SK-N-SH treated with all-trans-retinoic acid at 6 μM for 48 hours (cell line): ENCODE results near the gene ZNF844.

ENCODE experiments used
- ATAC-seq: fragments of 200-7000 bp; cut with Tn5 transposase; 3 replicates; pipeline ENCODE4 v1.9.1; 2020; ENCODE audit warnings: mild to moderate bottlenecking, moderate library complexity
- ARNTL ChIP-seq: fragments of 450-650 bp; formaldehyde crosslinking; IDR thresholded peaks from 2 replicates; pipeline ENCODE4 v1.5.0; 2020; ENCODE audit warnings: low read depth, mild to moderate bottlenecking, moderate library complexity, borderline replicate concordance
- CREB5 ChIP-seq: fragments of 250-450 bp; sonication (Bioruptor Pico); IDR thresholded peaks from 2 replicates; pipeline ENCODE4 v1.5.1; 2020; ENCODE audit warnings: low read depth, mild to moderate bottlenecking, moderate library complexity
- CSRNP3 ChIP-seq: fragments of 250-450 bp; sonication (Bioruptor Pico); IDR thresholded peaks from 2 replicates; pipeline ENCODE4 v1.5.1; 2021; ENCODE audit warnings: mild to moderate bottlenecking, moderate library complexity
- ESRRG ChIP-seq: fragments of 250-450 bp; sonication (Bioruptor Pico); IDR thresholded peaks from 2 replicates; pipeline ENCODE4 v1.6.1; 2021; ENCODE audit warnings: mild to moderate bottlenecking
- GLIS3 ChIP-seq: fragments of 250-450 bp; sonication (Bioruptor Pico); IDR thresholded peaks from 2 replicates; pipeline ENCODE4 v1.5.0; 2020; ENCODE audit warnings: mild to moderate bottlenecking, moderate library complexity
- ISL1 ChIP-seq: fragments of 250-450 bp; sonication (Bioruptor Pico); IDR thresholded peaks from 2 replicates; pipeline ENCODE4 v2.1.2; 2022; ENCODE audit warnings: mild to moderate bottlenecking, moderate library complexity
- OSR1 ChIP-seq: fragments of 250-450 bp; sonication (Bioruptor Pico); IDR thresholded peaks from 2 replicates; pipeline ENCODE4 v1.8.0; 2022; ENCODE audit warnings: moderate library complexity, mild to moderate bottlenecking, inconsistent platforms
- PPARA ChIP-seq: fragments of 250-450 bp; sonication (Bioruptor Pico); IDR thresholded peaks from 2 replicates; pipeline ENCODE4 v1.5.0; 2020; ENCODE audit warnings: mild to moderate bottlenecking, borderline replicate concordance
- RARB ChIP-seq: fragments of 250-450 bp; sonication (Bioruptor Pico); IDR thresholded peaks from 2 replicates; pipeline ENCODE4 v1.8.0; 2021; ENCODE audit warnings: mild to moderate bottlenecking, moderate library complexity
- TCF4 ChIP-seq: fragments of 250-450 bp; sonication (Bioruptor Pico); IDR thresholded peaks from 2 replicates; pipeline ENCODE4 v1.8.0; 2021; ENCODE audit warnings: mild to moderate bottlenecking, moderate library complexity, borderline replicate concordance
- TOX ChIP-seq: fragments of 250-450 bp; sonication (Bioruptor Pico); IDR thresholded peaks from 2 replicates; pipeline ENCODE4 v1.8.0; 2021; ENCODE audit warnings: mild to moderate bottlenecking, moderate library complexity, borderline replicate concordance
- ZC3H10 ChIP-seq: fragments of 250-450 bp; sonication (Bioruptor Pico); IDR thresholded peaks from 2 replicates; pipeline ENCODE4 v1.5.1; 2021; ENCODE audit warnings: mild to moderate bottlenecking, moderate library complexity
- ZFP3 ChIP-seq: fragments of 250-450 bp; sonication (Bioruptor Pico); IDR thresholded peaks from 2 replicates; pipeline ENCODE4 v1.5.0; 2020; ENCODE audit warnings: mild to moderate bottlenecking, moderate library complexity
- ZNF70 ChIP-seq: fragments of 450-650 bp; formaldehyde crosslinking; IDR thresholded peaks from 2 replicates; pipeline ENCODE4 v1.5.0; 2020; ENCODE audit warnings: mild to moderate bottlenecking, moderate library complexity
- ZNF8 ChIP-seq: fragments of 450-650 bp; formaldehyde crosslinking; IDR thresholded peaks from 2 replicates; pipeline ENCODE4 v1.5.0; 2020; ENCODE audit warnings: mild to moderate bottlenecking, moderate library complexity
- TF ChIP-seq, protein P1 (sequence below): fragments of 250-450 bp; sonication (Bioruptor Pico); IDR thresholded peaks from 2 replicates; pipeline ENCODE4 v1.8.0; 2021; ENCODE audit warnings: low read depth, mild to moderate bottlenecking, moderate library complexity, borderline replicate concordance
- TF ChIP-seq, protein P2 (sequence below): fragments of 250-450 bp; sonication (Bioruptor Pico); IDR thresholded peaks from 2 replicates; pipeline ENCODE4 v1.8.0; 2020; ENCODE audit warnings: mild to moderate bottlenecking, moderate library complexity, borderline replicate concordance

Gene ZNF844

GRCh38 chr19:12064590-12065538 lies at the start of gene ZNF844:
TSS of gene ZNF844 (plus strand) at chr19:12064731. CDS start at chr19:12064874, 143 bp downstream.
- peak; percentile 93 for ATAC-seq
- no peak for TF ChIP-seq PPARA (CRISPR knock-in tag)
- TF ChIP-seq, protein P1, sequence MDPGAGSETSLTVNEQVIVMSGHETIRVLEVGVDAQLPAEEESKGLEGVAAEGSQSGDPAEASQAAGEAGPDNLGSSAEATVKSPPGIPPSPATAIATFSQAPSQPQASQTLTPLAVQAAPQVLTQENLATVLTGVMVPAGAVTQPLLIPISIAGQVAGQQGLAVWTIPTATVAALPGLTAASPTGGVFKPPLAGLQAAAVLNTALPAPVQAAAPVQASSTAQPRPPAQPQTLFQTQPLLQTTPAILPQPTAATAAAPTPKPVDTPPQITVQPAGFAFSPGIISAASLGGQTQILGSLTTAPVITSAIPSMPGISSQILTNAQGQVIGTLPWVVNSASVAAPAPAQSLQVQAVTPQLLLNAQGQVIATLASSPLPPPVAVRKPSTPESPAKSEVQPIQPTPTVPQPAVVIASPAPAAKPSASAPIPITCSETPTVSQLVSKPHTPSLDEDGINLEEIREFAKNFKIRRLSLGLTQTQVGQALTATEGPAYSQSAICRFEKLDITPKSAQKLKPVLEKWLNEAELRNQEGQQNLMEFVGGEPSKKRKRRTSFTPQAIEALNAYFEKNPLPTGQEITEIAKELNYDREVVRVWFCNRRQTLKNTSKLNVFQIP (CRISPR knock-in tag) = no peak
- no peak for TF ChIP-seq ZC3H10 (CRISPR knock-in tag)
- TF ChIP-seq, protein P2, sequence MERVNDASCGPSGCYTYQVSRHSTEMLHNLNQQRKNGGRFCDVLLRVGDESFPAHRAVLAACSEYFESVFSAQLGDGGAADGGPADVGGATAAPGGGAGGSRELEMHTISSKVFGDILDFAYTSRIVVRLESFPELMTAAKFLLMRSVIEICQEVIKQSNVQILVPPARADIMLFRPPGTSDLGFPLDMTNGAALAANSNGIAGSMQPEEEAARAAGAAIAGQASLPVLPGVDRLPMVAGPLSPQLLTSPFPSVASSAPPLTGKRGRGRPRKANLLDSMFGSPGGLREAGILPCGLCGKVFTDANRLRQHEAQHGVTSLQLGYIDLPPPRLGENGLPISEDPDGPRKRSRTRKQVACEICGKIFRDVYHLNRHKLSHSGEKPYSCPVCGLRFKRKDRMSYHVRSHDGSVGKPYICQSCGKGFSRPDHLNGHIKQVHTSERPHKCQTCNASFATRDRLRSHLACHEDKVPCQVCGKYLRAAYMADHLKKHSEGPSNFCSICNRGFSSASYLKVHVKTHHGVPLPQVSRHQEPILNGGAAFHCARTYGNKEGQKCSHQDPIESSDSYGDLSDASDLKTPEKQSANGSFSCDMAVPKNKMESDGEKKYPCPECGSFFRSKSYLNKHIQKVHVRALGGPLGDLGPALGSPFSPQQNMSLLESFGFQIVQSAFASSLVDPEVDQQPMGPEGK (CRISPR knock-in tag) = 0 out of 2 replicates have a peak, but pooled peaks have one; percentile 36

DNA sequence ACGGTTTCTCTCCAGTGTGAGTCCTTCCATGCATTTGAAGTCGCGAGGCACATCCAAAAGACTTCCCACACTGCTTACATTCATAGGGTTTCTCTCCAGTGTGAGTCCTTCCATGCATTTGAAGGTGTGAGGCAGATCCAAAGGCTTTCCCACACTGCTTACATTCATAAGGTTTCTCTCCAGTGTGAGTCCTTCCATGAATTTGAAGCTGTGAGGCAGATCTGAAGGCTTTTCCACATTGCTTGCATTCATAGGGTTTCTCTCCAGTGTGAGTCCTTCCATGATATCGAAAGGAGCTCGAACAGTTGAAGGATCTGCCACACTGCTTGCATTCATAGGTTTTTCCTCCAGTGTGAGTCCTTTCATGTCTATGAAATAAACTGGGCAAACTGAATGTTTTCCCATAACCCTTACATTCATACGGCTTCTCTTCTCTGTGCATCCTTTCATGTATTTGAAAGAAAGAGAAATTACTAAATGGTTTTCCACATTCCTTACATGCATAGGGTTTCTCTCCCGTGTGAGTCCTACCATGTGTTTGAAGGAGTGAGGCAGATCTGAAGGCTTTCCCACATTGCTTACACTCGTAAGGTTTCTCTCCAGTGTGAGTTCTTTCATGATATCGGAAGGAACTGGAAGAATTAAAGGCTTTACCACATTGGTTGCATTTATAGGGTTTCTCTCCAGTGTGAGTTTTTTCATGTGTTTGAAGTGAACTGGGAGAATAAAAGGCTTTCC lies 49.3 kb upstream of the ZNF844 start:
- no peak for ATAC-seq
- no peak for TF ChIP-seq ZNF70 (CRISPR knock-in tag)
- TF ChIP-seq, protein P1 (CRISPR knock-in tag) = no peak
- no peak for TF ChIP-seq TOX (CRISPR knock-in tag)
- no peak for TF ChIP-seq PPARA (CRISPR knock-in tag)
- no peak for TF ChIP-seq ZFP3 (CRISPR knock-in tag)
- no peak for TF ChIP-seq ZC3H10 (CRISPR knock-in tag)
- no peak for TF ChIP-seq RARB (CRISPR knock-in tag)
- no peak for TF ChIP-seq CREB5 (CRISPR knock-in tag)
- no peak for TF ChIP-seq TCF4 (CRISPR knock-in tag)
- no peak for TF ChIP-seq ISL1 (CRISPR knock-in tag)
- TF ChIP-seq OSR1 (CRISPR knock-in tag) = no peak

- ATAC-seq = no peak
- no peak for TF ChIP-seq ESRRG (CRISPR knock-in tag)
- TF ChIP-seq ZNF70 (CRISPR knock-in tag) = no peak
- no peak for TF ChIP-seq GLIS3 (CRISPR knock-in tag)
- no peak for TF ChIP-seq ARNTL (CRISPR knock-in tag)
- no peak for TF ChIP-seq CSRNP3 (CRISPR knock-in tag)
- TF ChIP-seq, protein P2 (CRISPR knock-in tag) = no peak
- no peak for TF ChIP-seq ZNF8 (CRISPR knock-in tag)
Measured at GRCh38 chr19:12015753-12016116, 48.8 kb upstream of the ZNF844 start.
